ENCODE measurements around the gene HTR3C.
"Not testable (repeated sequence)": the region's sequence is repeated elsewhere in the genome, so short reads cannot be mapped to it uniquely, and the experiment has no call there.

HTR3C gene

GRCh38 chr3:184052767-184053166, at the start of gene HTR3C:
HTR3C (plus strand) TSS chr3:184053047; CDS start chr3:184053081, 34 bp downstream.
- no peaks in the 10 kb centered on the region for H3K36me3 ChIP-seq (ENCODE audit: control insufficient read depth, insufficient read depth, low read length)
- H3K9me3 ChIP-seq (ENCODE audit: control insufficient read depth, low read length), result no peaks in the 10 kb centered on the region
- no peaks in the 10 kb centered on the region for H3K27me3 ChIP-seq (ENCODE audit: control insufficient read depth, insufficient read depth, low read length)
- no peaks in the 10 kb centered on the region for H3K4me1 ChIP-seq (ENCODE audit: control insufficient read depth, insufficient read depth, low read length)
- H3K4me3 ChIP-seq (ENCODE audit: low read length), result no peak within 1 kb of the TSS
- H3K9ac ChIP-seq (ENCODE audit: low read length), result no peak within 1 kb of the TSS

GRCh38 chr3:184003187-184003967, 49.5 kb upstream of the HTR3C start:
- Histone ChIP-seq H3K4me1 (ENCODE audit: control insufficient read depth, insufficient read depth, low read length) (peaks cover 32% of the 10 kb centered on the region), H3K9ac (ENCODE audit: low read length) (no peak overlapping the region), H3K27me3 (ENCODE audit: control insufficient read depth, insufficient read depth, low read length) (no peaks in the 10 kb centered on the region), H3K4me3 (ENCODE audit: low read length) (no peak overlapping the region), H3K36me3 (ENCODE audit: control insufficient read depth, insufficient read depth, low read length) (no peaks in the 10 kb centered on the region), H3K9me3 (ENCODE audit: control insufficient read depth, low read length) (no peaks in the 10 kb centered on the region)

- Histone ChIP-seq H3K27me3 (ENCODE audit: control insufficient read depth, insufficient read depth, low read length) (no peaks in the 10 kb centered on the region), H3K9me3 (ENCODE audit: control insufficient read depth, low read length) (no peaks in the 10 kb centered on the region), H3K4me3 (ENCODE audit: low read length) (no peak overlapping the region), H3K4me1 (ENCODE audit: control insufficient read depth, insufficient read depth, low read length) (peaks cover 32% of the 10 kb centered on the region), H3K36me3 (ENCODE audit: control insufficient read depth, insufficient read depth, low read length) (no peaks in the 10 kb centered on the region), H3K9ac (ENCODE audit: low read length) (no peak overlapping the region)
Measured at GRCh38 chr3:184004476-184004875, 48.4 kb upstream of the HTR3C start.

- peaks cover 32% of the 10 kb centered on the region for H3K4me1 ChIP-seq (ENCODE audit: control insufficient read depth, insufficient read depth, low read length)
- no peaks in the 10 kb centered on the region for H3K9me3 ChIP-seq (ENCODE audit: control insufficient read depth, low read length)
- peak overlapping the region; percentile 16 for H3K9ac ChIP-seq (ENCODE audit: low read length)
- no peak overlapping the region for H3K4me3 ChIP-seq (ENCODE audit: low read length)
- no peaks in the 10 kb centered on the region for H3K27me3 ChIP-seq (ENCODE audit: control insufficient read depth, insufficient read depth, low read length)
- H3K36me3 ChIP-seq (ENCODE audit: control insufficient read depth, insufficient read depth, low read length), result no peaks in the 10 kb centered on the region
Measured at GRCh38 chr3:184005941-184006507, 46.8 kb upstream of the HTR3C start.

- H3K4me3 ChIP-seq (ENCODE audit: low read length); H3K36me3 ChIP-seq (ENCODE audit: control insufficient read depth, insufficient read depth, low read length); H3K27me3 ChIP-seq (ENCODE audit: control insufficient read depth, insufficient read depth, low read length); H3K9me3 ChIP-seq (ENCODE audit: control insufficient read depth, low read length); H3K9ac ChIP-seq (ENCODE audit: low read length): not testable (repeated sequence)
- peaks cover 32% of the 10 kb centered on the region for H3K4me1 ChIP-seq (ENCODE audit: control insufficient read depth, insufficient read depth, low read length)
Measured at GRCh38 chr3:184007143-184007813, 45.6 kb upstream of the HTR3C start.

- no peak overlapping the region for H3K9ac ChIP-seq (ENCODE audit: low read length)
- H3K4me1 ChIP-seq (ENCODE audit: control insufficient read depth, insufficient read depth, low read length), result peaks cover 32% of the 10 kb centered on the region
- H3K4me3 ChIP-seq (ENCODE audit: low read length), result no peak overlapping the region
- H3K36me3 ChIP-seq (ENCODE audit: control insufficient read depth, insufficient read depth, low read length), result no peaks in the 10 kb centered on the region
- no peaks in the 10 kb centered on the region for H3K9me3 ChIP-seq (ENCODE audit: control insufficient read depth, low read length)
- H3K27me3 ChIP-seq (ENCODE audit: control insufficient read depth, insufficient read depth, low read length), result no peaks in the 10 kb centered on the region
Measured at GRCh38 chr3:184008161-184008560, 44.7 kb upstream of the HTR3C start.

- H3K4me1 ChIP-seq (ENCODE audit: control insufficient read depth, insufficient read depth, low read length), result peaks cover 20% of the 10 kb centered on the region
- H3K36me3 ChIP-seq (ENCODE audit: control insufficient read depth, insufficient read depth, low read length), result no peaks in the 10 kb centered on the region
- no peaks in the 10 kb centered on the region for H3K9me3 ChIP-seq (ENCODE audit: control insufficient read depth, low read length)
- no peak overlapping the region for H3K9ac ChIP-seq (ENCODE audit: low read length)
- H3K4me3 ChIP-seq (ENCODE audit: low read length), result no peak overlapping the region
- H3K27me3 ChIP-seq (ENCODE audit: control insufficient read depth, insufficient read depth, low read length), result no peaks in the 10 kb centered on the region
Measured at GRCh38 chr3:184011230-184011876, 41.5 kb upstream of the HTR3C start.

- H3K36me3 ChIP-seq (ENCODE audit: control insufficient read depth, insufficient read depth, low read length), result no peaks in the 10 kb centered on the region
- H3K9me3 ChIP-seq (ENCODE audit: control insufficient read depth, low read length), result no peaks in the 10 kb centered on the region
- no peak overlapping the region for H3K4me3 ChIP-seq (ENCODE audit: low read length)
- peaks cover 15% of the 10 kb centered on the region for H3K4me1 ChIP-seq (ENCODE audit: control insufficient read depth, insufficient read depth, low read length)
- H3K27me3 ChIP-seq (ENCODE audit: control insufficient read depth, insufficient read depth, low read length), result no peaks in the 10 kb centered on the region
- H3K9ac ChIP-seq (ENCODE audit: low read length), result no peak overlapping the region
Measured at GRCh38 chr3:184011937-184012889, 40.6 kb upstream of the HTR3C start.

GRCh38 chr3:184015381-184016019, 37.3 kb upstream of the HTR3C start:
- H3K4me3 ChIP-seq (ENCODE audit: low read length), result peak overlapping the region; percentile 100
- H3K36me3 ChIP-seq (ENCODE audit: control insufficient read depth, insufficient read depth, low read length), result no peaks in the 10 kb centered on the region
- H3K4me1 ChIP-seq (ENCODE audit: control insufficient read depth, insufficient read depth, low read length), result peaks cover 6% of the 10 kb centered on the region

GRCh38 chr3:184016169-184016570, 36.7 kb upstream of the HTR3C start:
- H3K9me3 ChIP-seq (ENCODE audit: control insufficient read depth, low read length), result no peaks in the 10 kb centered on the region
- peak overlapping the region; percentile 75 for H3K9ac ChIP-seq (ENCODE audit: low read length)
- H3K4me3 ChIP-seq (ENCODE audit: low read length), result peak overlapping the region; percentile 100
- H3K27me3 ChIP-seq (ENCODE audit: control insufficient read depth, insufficient read depth, low read length), result no peaks in the 10 kb centered on the region
- H3K4me1 ChIP-seq (ENCODE audit: control insufficient read depth, insufficient read depth, low read length), result peaks cover 6% of the 10 kb centered on the region
- H3K36me3 ChIP-seq (ENCODE audit: control insufficient read depth, insufficient read depth, low read length), result no peaks in the 10 kb centered on the region

More at GRCh38 chr3:184015381-184016019, 37.3 kb upstream of the HTR3C start:
- Histone ChIP-seq H3K9me3 (ENCODE audit: control insufficient read depth, low read length) (no peaks in the 10 kb centered on the region), H3K9ac (ENCODE audit: low read length) (peak overlapping the region; percentile 75), H3K27me3 (ENCODE audit: control insufficient read depth, insufficient read depth, low read length) (no peaks in the 10 kb centered on the region)

Measured in mucosa of stomach (tissue), 1 donor.